GM10847 (cell line): Measurements from ENCODE around the gene CCDC88A.

Experiments used
- POLR2A ChIP-seq: IDR thresholded peaks from 2 replicates; pipeline ENCODE4 v1.6.1; 2011; ENCODE audit not compliant: insufficient read length; ENCODE audit errors: extremely low read depth

CCDC88A gene

DNA sequence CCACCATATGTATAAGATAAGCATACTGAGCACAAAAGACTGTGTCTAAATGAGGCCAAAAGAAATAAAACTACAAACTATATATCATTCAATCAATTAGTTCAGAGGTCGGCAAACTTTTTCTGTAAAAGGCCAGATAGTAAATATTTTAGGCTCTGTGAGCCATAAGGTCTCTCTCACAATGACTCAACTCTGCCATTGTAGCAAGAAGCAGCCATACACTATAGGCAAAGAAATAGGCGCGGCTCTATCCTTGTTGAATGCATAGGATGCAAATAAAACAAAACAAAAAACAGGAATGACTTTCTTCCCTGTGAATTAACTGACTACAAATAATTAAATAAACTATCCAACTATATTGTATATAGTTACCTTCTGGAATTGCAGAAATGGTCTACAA lies 8.6 kb upstream of the CCDC88A start:
- TF ChIP-seq POLR2A: no peak

DNA sequence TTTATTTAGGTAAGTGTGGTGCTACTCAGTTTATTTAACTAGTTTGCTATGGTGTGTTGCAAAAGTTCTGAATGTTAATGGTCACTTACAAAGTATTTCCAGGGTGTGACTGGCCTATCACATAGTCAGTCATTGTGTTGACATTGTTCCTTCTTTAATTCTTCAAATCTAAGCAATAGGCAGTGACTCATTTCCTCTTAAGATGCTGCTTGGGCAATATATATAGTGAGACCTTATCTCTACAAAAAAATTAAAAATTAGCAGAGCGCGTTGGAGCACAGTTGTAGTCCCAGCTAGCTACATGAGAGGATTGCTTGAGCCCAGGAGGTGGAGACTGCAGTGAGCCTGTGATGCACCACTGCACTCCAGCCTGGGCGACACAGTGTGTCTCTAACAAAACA lies 5.8 kb upstream of the CCDC88A start:
- TF ChIP-seq POLR2A: no peak

DNA sequence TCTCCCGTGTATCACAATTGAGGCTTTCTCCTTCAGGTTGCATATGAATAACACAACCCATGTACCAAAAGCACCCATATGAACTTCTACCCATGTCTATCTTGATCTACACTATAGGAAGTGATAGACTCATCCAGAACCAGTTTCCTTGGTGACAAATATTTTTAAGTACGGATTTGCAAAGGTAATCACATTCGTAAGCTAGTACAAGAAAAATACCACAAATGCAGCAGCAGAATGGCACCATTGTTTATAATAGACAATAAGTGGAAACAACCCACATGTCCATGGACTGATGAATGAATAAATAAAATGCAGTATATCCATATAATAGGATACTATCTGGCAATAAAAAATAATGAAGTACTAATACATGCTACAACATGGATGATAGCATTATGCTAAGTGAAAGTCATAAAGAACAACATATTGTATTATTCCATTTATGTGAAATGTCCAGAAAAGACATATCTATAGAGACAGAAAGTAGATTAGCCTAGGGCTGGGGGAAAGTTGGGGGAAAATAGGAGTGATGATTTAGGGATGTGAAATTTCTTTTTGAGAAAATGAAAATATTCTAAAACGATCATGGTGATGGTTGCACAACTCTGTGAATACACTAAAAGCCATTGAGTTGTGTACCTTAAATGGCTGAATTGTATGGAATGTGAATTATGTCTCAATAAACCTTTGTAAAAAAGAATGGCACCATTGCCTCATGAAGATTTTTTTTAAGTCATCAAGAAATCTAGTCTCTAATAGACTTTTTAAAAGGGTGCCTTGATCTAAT lies 3.4 kb upstream of the CCDC88A start:
- TF ChIP-seq POLR2A: no peak

DNA sequence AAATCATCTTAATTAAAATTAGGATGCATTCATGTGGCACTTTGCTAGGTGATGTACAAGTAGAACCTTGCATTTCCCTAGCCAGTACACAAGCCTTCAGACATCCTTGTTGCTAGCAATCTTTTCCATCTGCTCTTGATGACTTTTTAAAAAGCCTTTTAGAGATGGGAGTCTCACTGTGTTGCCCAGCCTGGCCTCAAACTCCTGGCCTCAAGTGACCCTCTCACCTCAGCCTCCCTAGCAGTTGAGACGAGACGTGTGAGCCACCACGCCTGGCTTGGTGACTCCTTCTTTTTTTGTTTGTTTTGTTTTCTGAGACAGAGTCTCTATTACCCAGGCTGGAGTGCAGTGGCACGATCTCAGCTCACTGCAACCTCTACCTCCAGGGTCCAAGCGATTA lies 1.7 kb upstream of the CCDC88A start:
- TF ChIP-seq POLR2A: no peak

DNA sequence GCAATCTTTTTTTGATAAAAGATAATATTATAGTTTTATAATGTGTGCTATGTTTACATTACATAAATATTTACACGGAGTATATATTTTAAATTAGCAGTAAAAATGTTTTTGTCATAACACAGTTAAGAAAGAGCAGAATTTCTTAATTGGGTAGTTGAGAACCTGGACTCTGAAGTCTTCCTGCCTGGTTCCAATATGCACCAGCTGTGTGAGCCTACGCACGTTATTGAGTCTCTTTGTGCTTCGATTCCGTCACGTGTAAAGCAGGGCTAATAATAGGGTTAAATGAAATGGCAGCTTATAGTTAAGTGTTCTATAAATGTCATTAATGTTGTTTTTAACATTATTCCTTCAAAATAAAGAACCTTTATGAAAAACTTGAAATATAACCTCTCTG lies 1.2 kb upstream of the CCDC88A start:
- TF ChIP-seq POLR2A: no peak

DNA sequence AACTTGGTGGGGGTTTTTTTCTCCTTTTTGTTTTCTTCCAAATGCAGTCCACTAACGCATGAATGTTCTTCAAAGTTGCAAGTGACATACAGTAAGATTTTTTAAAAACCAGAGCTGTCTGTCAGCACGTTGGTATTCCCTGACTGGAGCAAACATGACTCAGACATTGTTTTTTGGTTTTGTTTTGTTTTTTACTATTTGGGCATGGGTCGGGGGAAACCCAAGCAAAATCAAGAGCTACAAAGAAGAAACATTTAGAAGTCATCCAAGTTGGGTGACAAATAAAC lies 726 bp upstream of the CCDC88A start:
- no peak for TF ChIP-seq POLR2A

DNA sequence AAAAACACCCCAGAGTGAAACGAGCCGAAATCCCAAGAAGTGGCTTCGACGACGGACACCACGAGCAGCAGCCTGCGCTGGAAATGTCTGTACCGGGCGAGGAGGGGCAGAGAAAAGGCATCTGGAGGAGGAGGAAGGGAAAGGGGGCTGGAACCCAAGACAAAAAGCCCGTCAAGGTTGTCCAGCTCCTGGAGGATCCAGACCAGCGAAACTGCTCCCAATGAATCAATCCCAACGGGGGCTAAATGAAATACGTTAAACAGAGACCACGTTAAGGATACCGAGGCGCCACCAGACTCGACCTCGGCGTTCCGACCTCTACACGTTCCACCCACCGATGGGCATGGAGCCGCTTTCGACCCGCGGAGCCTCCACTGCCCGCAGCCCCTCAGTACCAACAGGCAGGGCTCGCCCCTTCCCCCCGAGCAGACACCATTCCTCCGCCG lies 400 bp downstream of the CCDC88A start:
- no peak for TF ChIP-seq POLR2A

DNA sequence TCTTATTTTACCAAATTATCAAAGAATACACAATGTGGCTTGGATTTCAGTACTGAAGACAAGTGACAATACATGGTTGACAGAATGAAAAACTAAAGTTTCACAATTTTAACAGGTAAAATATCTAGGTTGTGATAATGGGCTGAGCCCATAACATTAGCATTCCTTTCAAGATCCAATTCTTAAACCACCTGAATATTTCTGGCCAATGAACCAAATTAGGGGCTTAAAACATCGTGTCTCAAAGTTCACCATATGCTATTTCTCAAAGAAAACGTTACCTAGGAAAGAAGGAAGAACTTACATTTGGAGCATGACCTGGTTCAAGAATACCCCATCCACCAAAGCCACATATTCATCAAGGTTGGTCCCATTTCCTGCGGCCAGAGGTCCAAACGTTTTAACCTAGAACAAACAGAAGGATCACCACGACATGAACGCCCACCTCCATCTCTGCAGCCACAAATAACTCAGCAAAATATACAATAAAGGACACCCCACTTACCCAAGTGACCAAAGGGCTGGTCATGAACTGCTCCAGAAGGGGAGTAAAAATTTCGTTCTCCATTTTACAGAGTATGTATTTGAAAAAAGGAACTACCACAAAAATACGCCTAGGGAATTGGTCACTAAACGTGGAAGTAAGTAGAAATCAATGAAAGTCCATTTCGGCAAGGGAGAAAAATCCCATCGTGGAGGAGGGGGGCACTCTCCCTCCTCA lies 984 bp downstream of the CCDC88A start:
- no peak for TF ChIP-seq POLR2A

DNA sequence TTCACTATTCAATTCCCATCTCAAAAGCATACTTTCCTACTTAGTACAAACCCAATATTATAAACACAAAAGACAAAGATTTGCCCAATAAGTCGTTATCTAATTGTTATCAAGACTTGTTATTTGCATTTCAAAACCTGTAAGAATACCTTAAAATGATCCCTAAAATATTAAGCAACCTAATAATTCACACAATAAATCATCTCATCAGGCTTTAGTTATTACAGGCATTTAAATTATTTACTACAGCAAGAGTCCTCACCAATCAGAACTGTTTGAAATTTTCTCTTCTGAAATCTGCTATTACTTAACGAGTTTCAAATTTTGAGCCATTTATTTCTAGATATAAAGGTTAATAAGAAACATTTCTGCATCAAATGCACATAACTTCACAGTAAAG lies 1.6 kb downstream of the CCDC88A start:
- no peak for TF ChIP-seq POLR2A

DNA sequence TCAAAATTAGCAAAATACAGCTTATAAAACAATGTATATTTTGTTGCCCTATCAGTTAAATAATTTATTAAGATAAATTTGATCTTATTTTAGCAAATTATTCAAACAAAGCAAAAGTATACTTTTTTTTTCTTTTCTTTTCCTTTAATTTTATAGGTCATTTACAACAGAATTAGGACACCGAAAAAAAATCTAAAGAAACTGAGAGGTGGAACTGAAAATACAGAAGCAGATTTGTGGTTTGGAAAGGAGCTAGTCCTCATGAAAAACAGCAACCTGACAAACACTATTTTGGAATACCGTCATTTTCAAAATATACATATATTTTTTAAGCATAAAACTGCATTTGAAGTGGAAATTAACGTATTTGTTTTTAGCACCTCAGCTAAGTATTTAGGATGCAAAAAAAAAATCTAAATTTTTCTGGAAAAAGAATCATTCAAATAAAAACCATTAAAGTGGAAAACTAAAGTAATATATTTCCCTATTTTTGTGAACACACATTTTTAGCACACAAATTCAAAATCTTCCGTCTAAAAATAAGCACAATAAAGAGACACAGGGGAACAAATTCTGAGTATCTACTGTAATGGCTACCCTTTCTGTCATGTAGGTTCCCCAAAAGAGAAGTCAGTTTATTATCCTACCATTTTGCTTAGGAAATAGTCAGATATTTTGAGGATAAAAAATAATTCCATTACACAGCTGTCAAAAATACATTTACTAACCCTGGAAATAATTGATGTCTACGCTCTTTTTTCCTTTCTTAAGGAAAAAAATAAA lies 2.7 kb downstream of the CCDC88A start:
- no peak for TF ChIP-seq POLR2A

DNA sequence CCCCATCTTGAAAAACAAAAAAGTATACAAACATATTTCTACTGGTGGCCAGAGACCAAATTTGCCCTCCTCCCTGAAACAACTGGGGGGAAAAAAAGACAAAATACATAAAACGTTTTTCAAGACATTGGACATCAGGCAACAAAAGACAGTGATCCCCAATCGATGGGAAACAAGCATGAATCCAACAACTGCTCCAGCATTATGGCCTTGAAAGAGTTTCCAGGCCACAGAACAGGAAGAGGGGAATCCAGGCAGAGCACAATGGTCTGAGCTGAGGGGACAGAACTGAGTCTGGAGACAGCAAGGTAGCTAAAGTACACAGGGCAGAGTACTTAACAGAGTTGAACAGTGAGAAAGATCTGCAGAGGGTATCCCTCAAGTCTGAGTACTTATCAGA lies 4.4 kb downstream of the CCDC88A start:
- TF ChIP-seq POLR2A: no peak

DNA sequence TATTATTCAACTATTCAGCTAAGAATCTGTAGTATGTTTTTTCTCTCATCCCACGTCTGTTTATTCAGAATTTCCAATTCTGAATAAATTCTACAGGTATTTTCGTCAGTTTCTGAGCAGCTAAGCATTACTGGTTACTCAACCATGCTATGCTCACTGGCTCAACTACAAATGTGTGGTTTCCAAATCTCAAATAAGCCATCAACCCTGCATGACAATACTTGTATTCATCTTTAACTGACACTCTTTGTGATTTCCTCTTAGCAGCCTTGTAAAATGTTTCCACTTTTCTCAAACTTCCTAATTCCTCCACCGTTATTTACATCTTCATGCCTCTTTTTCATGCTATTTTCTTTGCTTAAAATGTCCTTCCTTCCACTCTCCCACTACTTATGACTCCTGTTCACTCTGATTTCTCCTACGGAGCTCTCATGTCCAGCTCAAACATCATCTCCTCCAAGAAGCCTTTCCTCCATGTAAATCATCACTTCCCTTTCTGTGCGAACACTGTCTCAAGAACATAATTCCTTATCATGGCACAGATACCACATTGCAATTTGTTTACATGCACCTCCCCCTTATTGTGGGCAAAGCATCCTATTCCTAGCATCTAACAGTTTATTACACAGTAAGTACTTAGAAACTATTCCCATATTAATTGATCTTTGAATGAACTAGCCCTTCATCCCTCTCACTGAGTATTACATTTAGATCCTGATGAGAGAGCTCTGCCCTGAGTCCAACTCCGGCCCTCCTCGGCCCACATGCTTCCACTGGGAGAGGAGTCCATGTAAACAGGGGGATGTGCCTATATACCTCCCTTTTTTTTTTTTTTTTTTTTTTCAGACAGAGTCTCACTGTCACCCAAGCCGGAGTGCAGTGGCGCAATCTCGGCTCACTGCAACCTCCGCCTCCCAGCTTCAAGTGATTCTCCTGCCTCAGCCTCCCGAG lies 10.5 kb downstream of the CCDC88A start:
- no peak for TF ChIP-seq POLR2A

DNA sequence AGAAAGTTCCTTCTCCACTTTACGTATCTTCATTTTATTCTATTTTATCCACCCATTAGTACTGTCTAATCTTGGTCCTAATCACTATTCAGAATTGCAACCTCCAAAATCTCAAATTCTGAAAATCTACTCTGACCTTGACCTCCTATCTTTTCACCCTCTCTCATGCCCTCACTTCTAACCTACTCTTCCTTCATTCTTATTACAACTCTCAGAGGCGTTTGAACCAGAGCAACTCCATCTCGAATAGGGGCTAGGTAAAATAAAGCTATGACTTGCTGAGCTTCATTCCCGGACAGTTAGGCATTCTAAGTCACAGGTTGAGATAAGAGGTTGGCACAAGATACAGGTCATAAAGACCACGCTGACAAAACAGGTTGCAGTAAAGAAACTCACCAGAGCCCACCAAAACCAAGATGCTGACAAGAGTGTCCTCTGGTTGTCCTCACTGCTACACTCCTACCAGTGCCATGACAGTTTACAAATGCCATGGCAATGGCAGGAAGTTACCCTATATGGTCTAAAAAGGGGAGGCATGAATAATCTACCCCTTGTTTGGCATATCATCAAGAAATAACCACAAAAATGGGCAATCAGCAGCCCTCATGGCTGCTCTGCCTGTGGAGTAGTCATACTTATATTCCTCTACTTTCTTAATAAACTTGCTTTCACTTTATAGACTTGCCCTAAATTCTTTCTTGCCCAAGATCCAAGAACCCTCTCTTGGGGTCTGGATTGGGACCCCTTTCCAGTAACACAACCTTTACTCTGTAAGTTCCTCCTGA lies 11.4 kb downstream of the CCDC88A start:
- no peak for TF ChIP-seq POLR2A

DNA sequence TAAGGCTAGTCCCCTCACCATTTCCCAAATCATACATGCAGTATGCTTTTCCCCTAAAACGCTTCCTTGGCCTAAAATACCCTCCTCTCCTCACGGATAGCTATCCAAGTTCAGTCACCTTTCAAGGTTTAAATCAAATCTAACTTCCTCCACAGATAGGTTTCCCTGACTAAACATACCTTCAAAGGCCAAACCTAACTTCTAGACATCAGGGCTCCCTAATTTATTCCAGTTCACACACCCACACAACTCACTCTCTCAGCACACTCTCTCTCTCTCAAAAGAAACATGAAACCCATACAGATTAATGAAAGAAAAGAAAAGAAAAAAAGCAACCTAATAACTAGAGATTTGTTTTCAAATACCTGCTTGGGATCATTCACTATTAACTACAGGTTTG lies 14.5 kb downstream of the CCDC88A start:
- no peak for TF ChIP-seq POLR2A
